ENCODE data around the gene SF3A1.

SF3A1 gene

GRCh38 chr22:30296833-30297232, 59.9 kb downstream of the SF3A1 start:
- no peak for ATAC-seq
- Mint-ChIP-seq H3K9me3 (no peaks in the 10 kb centered on the region), H3K36me3 (peaks cover 79% of the 10 kb centered on the region), H3K4me1 (peaks cover 41% of the 10 kb centered on the region), H3K27ac (peak overlapping the region; percentile 88), H3K4me3 (no peak overlapping the region)
- no peak for DNase-seq (ENCODE audit: low spot score in 2 of 2)

GRCh38 chr22:30296324-30296723, 60.4 kb downstream of the SF3A1 start:
- ATAC-seq = no peak
- Mint-ChIP-seq H3K27ac (peak overlapping the region; percentile 88), H3K4me3 (no peak overlapping the region), H3K4me1 (peaks cover 41% of the 10 kb centered on the region), H3K36me3 (peaks cover 79% of the 10 kb centered on the region), H3K9me3 (no peaks in the 10 kb centered on the region)
- no peak for DNase-seq (ENCODE audit: low spot score in 2 of 2)

GRCh38 chr22:30295576-30295975, 61.1 kb downstream of the SF3A1 start:
- Mint-ChIP-seq H3K36me3 (peaks cover 72% of the 10 kb centered on the region), H3K27ac (peak overlapping the region; percentile 88), H3K4me3 (no peak overlapping the region), H3K9me3 (no peaks in the 10 kb centered on the region), H3K4me1 (peaks cover 40% of the 10 kb centered on the region)
- ATAC-seq = no peak
- no peak for DNase-seq (ENCODE audit: low spot score in 2 of 2)

- Mint-ChIP-seq H3K9me3 (no peaks in the 10 kb centered on the region), H3K4me3 (no peak overlapping the region), H3K4me1 (peaks cover 48% of the 10 kb centered on the region), H3K36me3 (peaks cover 69% of the 10 kb centered on the region), H3K27ac (peak overlapping the region; percentile 84)
- DNase-seq (ENCODE audit: low spot score in 2 of 2) (no peak), ATAC-seq (no peak)
These were observed 61.9 kb downstream of the SF3A1 start for GRCh38 chr22:30294830-30295229.

- no peaks in the 10 kb centered on the region for H3K9me3 Mint-ChIP-seq
- H3K4me1 Mint-ChIP-seq = peaks cover 48% of the 10 kb centered on the region
- no peak for ATAC-seq
- peaks cover 68% of the 10 kb centered on the region for H3K36me3 Mint-ChIP-seq
- H3K4me3 Mint-ChIP-seq = no peak overlapping the region
- DNase-seq (ENCODE audit: low spot score in 2 of 2) = no peak
- peak overlapping the region; percentile 84 for H3K27ac Mint-ChIP-seq
These were observed 62.6 kb downstream of the SF3A1 start for GRCh38 chr22:30294066-30294465.

GRCh38 chr22:30293026-30293425, 63.7 kb downstream of the SF3A1 start:
- H3K27ac Mint-ChIP-seq = no peak overlapping the region
- ATAC-seq = no peak
- H3K36me3 Mint-ChIP-seq = peaks cover 59% of the 10 kb centered on the region
- peaks cover 46% of the 10 kb centered on the region for H3K4me1 Mint-ChIP-seq
- DNase-seq (ENCODE audit: low spot score in 2 of 2) = no peak
- no peak overlapping the region for H3K4me3 Mint-ChIP-seq
- H3K9me3 Mint-ChIP-seq = no peaks in the 10 kb centered on the region

GRCh38 chr22:30292069-30292970, 64.4 kb downstream of the SF3A1 start:
- ATAC-seq (no peak), DNase-seq (ENCODE audit: low spot score in 2 of 2) (no peak)
- Mint-ChIP-seq H3K27ac (peak overlapping the region; percentile 90), H3K4me1 (peaks cover 46% of the 10 kb centered on the region), H3K4me3 (no peak overlapping the region), H3K9me3 (no peaks in the 10 kb centered on the region), H3K36me3 (peaks cover 52% of the 10 kb centered on the region)

GRCh38 chr22:30291058-30291892, 65.4 kb downstream of the SF3A1 start:
- H3K4me3 Mint-ChIP-seq = no peak overlapping the region
- peaks cover 42% of the 10 kb centered on the region for H3K36me3 Mint-ChIP-seq
- peaks cover 47% of the 10 kb centered on the region for H3K4me1 Mint-ChIP-seq
- DNase-seq (ENCODE audit: low spot score in 2 of 2) (no peak), ATAC-seq (no peak)
- no peaks in the 10 kb centered on the region for H3K9me3 Mint-ChIP-seq
- H3K27ac Mint-ChIP-seq = peak overlapping the region; percentile 90

- Mint-ChIP-seq H3K4me1 (peaks cover 48% of the 10 kb centered on the region), H3K4me3 (peak overlapping the region; percentile 84), H3K36me3 (peaks cover 34% of the 10 kb centered on the region), H3K9me3 (no peaks in the 10 kb centered on the region), H3K27ac (peak overlapping the region; percentile 90)
- DNase-seq (ENCODE audit: low spot score in 2 of 2) (no peak), ATAC-seq (no peak)
These were observed 66.2 kb downstream of the SF3A1 start for GRCh38 chr22:30290342-30291057.

GRCh38 chr22:30289980-30290313, 66.7 kb downstream of the SF3A1 start:
- Mint-ChIP-seq H3K4me3 (peak overlapping the region; percentile 84), H3K27ac (peak overlapping the region; percentile 90), H3K9me3 (no peaks in the 10 kb centered on the region), H3K36me3 (peaks cover 34% of the 10 kb centered on the region), H3K4me1 (peaks cover 49% of the 10 kb centered on the region)
- ATAC-seq (peak; percentile 41), DNase-seq (ENCODE audit: low spot score in 2 of 2) (no peak)

GRCh38 chr22:30289141-30289979, 67.3 kb downstream of the SF3A1 start, which contains the start of gene CASTOR1:
Gene CASTOR1, minus strand, starts transcription at chr22:30289505. Its CDS starts 8 bp downstream, at chr22:30289497.
- H3K9me3 Mint-ChIP-seq = no peaks in the 10 kb centered on the region
- peaks cover 52% of the 10 kb centered on the region for H3K4me1 Mint-ChIP-seq
- peak within 1 kb of the TSS; percentile 90 for H3K27ac Mint-ChIP-seq
- ATAC-seq (peak; percentile 84), DNase-seq (ENCODE audit: low spot score in 2 of 2) (peak; percentile 80 to 96)
- peaks cover 32% of the 10 kb centered on the region for H3K36me3 Mint-ChIP-seq
- peak within 1 kb of the TSS; percentile 84 for H3K4me3 Mint-ChIP-seq

GRCh38 chr22:30288419-30289140, 68.1 kb downstream of the SF3A1 start:
- Mint-ChIP-seq H3K4me1 (peaks cover 47% of the 10 kb centered on the region), H3K36me3 (peaks cover 24% of the 10 kb centered on the region), H3K9me3 (no peaks in the 10 kb centered on the region), H3K4me3 (peak overlapping the region; percentile 84), H3K27ac (peak overlapping the region; percentile 90)
- ATAC-seq (no peak), DNase-seq (ENCODE audit: low spot score in 2 of 2) (no peak)

GRCh38 chr22:30287648-30288418, 68.9 kb downstream of the SF3A1 start:
- Mint-ChIP-seq H3K4me1 (peaks cover 47% of the 10 kb centered on the region), H3K36me3 (peaks cover 17% of the 10 kb centered on the region), H3K27ac (no peak overlapping the region), H3K9me3 (no peaks in the 10 kb centered on the region), H3K4me3 (peak overlapping the region; percentile 84)
- ATAC-seq (peak; percentile 49), DNase-seq (ENCODE audit: low spot score in 2 of 2) (peak; percentile 84 to 92)

All from stimulated activated effector memory CD8-positive, alpha-beta T cell treated with anti-CD3 and anti-CD28 coated beads, Interleukin-12 subunit alpha, Interleukin-12 subunit beta, amount 100 ng/mL, for 72 hours (primary cell).